LNCAP (cell line): ENCODE results near the gene TENM4.

Source experiments
- CTCF ChIP-seq: fragments of 450-650 bp; IDR thresholded peaks from 2 replicates; pipeline ENCODE4 v1.5.1; 2017; ENCODE audit warnings: mild to moderate bottlenecking

TENM4 gene

GRCh38 chr11:79340535-79340934 lies 100.3 kb downstream of the TENM4 start:
- TF ChIP-seq CTCF, result no peak

- no peak for TF ChIP-seq CTCF
Observed at GRCh38 chr11:79336797-79337517, 103.9 kb downstream of the TENM4 start.

- TF ChIP-seq CTCF, result no peak
Observed at GRCh38 chr11:79335681-79336080, 105.1 kb downstream of the TENM4 start.

GRCh38 chr11:79333355-79333754 lies 107.5 kb downstream of the TENM4 start:
- no peak for TF ChIP-seq CTCF

- TF ChIP-seq CTCF, result no peak
Observed at GRCh38 chr11:79332017-79332416, 108.8 kb downstream of the TENM4 start.

GRCh38 chr11:79331203-79331901 lies 109.5 kb downstream of the TENM4 start:
- TF ChIP-seq CTCF, result no peak

GRCh38 chr11:79330651-79331050 lies 110.2 kb downstream of the TENM4 start:
- no peak for TF ChIP-seq CTCF
